HS-27A (cell line): ENCODE measurements around the gene KIF2B.
"Not testable (repeated sequence)": the region's sequence is repeated elsewhere in the genome, so short reads cannot be mapped to it uniquely, and the experiment has no call there.

Experiments used
- DNase-seq: peaks from one replicate; pipeline ENCODE4 v3.0.0-alpha.2; 2012; ENCODE audit warnings: low read depth, missing footprints

Gene KIF2B

DNA sequence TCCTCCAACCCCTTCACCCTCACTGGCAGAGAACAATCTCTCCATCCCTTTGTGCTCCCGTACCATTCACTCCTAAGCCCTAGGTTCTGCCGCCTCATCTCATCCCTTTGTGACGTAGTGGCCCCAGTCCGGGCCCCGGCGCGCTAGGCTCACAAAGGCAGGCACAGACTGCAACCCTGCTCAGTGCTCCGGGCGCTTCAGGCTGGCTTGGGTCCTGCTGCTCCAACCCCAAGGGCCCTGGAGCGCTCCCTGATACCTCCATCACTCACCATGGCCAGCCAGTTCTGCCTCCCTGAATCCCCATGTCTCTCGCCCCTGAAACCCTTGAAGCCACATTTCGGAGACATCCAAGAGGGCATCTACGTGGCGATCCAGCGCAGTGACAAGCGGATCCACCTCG lies at the start of gene KIF2B:
Gene KIF2B (plus strand): TSS at position 164 of the 400 bp plus-strand sequence. CDS start 107 bp downstream, at position 271.
- DNase-seq, result no peak

GRCh38 chr17:53780320-53780719 lies 42.4 kb upstream of the KIF2B start:
- DNase-seq, result no peak

DNA sequence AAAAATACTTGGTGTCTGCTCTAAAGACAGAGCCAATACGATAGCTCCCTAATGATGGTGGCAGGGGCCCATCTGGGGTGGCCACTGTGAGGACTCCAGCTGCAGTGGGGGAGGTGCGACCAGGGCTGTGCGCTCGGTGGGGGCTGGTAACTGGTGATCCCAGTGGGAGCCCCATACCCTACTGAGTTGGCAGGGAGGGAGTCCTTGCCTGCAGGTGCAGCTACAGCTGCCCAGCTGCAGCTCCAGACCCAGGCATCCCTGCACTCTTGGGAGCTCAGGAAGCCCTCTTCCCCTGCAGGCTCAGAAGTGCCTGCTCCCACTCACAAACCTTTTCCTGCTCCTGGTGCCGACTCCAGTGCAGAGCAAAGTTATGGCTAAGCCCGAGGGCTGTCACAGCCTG lies 31.2 kb upstream of the KIF2B start:
- no peak for DNase-seq

- DNase-seq, result no peak
Measured at GRCh38 chr17:53792451-53792850, 30.3 kb upstream of the KIF2B start.

DNA sequence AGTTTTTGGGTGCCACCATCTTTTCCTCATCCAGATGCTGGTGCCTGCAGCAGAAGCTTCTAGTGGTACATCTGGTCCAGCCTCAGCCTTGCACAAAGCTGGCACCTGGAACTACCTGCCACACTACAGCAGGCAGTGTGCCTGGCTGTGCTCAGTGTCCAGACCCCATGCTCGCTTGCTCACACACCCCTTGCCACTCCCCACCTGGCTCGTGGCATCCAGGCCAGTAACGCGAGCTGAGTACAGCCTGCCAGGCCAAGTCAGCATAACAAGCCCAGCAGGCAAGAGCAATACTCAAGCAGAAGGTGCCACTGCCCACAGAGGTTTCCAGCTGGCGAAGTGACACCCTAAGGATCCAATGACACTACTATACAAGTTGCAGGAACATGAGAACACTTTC lies 29.7 kb upstream of the KIF2B start:
- no peak for DNase-seq

GRCh38 chr17:53794875-53795274 lies 27.9 kb upstream of the KIF2B start:
- no peak for DNase-seq

- DNase-seq, result no peak
Measured at GRCh38 chr17:53796642-53797041, 26.1 kb upstream of the KIF2B start.

DNA sequence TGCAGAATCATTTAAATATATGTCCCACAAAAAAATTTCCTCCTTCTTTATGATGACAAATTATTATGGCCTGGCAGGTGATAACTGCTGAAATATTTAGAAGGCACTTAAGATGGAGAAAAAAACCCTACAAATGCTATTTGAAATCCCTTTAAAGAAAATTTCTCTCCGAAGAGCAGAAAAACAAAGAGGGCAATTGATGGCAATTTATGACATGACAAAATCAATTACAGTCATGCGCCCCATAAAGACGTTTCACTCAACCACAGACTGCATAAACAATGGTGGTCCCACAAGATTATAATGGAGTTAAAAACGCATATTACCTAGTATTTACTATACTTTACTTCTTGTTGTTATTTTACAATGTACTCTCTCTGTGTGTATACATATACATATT lies 25.2 kb upstream of the KIF2B start:
- DNase-seq, result no peak

GRCh38 chr17:53804437-53804836 lies 18.3 kb upstream of the KIF2B start:
- no peak for DNase-seq

DNA sequence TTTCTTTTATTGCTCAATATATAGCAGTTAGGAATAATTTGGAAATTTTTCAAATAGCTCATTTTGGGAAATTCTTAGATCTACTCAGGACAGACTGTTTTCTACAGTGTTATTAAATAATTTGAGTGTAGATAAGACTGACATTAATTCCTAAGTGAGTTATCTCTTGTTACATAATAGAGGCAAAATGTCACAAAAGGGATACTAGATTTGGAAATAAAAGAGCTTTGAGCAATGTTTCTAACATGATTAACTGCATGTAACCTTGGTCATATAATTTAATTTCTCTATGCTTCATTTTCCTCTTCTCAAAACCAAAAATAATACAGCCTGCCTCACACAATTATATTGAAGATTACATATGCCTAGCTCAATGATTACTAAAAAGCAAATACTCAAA lies 16.3 kb upstream of the KIF2B start:
- no peak for DNase-seq

GRCh38 chr17:53807286-53807685 lies 15.4 kb upstream of the KIF2B start:
- DNase-seq, result no peak

DNA sequence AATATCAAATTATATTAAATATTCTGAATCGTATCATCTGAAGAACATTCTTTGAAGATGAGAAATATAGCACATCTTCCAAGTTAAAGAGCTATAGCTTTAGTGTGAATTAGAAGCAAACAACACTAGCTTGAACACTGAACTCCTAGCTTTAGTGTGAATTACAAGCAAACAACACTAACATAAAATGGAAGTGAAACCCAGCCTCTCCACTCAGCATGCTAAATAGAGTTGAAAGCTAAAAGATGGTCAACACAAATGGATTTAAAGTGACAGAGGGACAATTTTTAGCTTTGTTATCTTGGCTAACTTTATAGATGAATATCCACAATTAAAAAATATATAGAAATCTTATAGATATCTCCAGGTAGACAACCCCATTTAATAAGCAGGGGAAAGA lies 4.5 kb upstream of the KIF2B start:
- no peak for DNase-seq

GRCh38 chr17:53818929-53819328 lies 3.8 kb upstream of the KIF2B start:
- DNase-seq, result no peak

GRCh38 chr17:53819956-53820355 lies 2.8 kb upstream of the KIF2B start:
- no peak for DNase-seq

DNA sequence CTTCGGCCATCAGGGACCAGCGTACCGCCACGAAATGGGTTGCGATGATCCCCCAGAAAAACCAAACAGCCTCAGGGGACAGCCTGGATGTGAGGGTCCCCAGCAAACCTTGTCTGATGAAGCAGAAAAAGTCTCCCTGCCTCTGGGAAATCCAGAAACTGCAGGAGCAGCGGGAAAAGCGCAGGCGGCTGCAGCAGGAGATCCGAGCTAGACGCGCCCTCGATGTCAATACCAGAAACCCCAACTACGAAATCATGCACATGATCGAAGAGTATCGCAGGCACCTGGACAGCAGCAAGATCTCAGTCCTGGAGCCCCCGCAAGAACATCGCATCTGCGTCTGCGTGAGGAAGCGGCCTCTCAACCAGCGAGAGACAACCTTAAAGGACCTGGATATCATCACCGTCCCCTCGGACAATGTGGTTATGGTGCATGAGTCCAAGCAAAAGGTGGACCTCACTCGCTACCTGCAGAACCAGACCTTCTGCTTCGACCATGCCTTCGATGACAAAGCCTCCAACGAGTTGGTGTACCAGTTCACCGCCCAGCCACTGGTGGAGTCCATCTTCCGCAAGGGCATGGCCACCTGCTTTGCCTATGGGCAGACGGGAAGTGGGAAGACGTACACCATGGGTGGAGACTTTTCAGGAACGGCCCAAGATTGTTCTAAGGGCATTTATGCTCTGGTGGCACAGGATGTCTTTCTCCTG lies 769 bp downstream of the KIF2B start:
- DNase-seq, result no peak

DNA sequence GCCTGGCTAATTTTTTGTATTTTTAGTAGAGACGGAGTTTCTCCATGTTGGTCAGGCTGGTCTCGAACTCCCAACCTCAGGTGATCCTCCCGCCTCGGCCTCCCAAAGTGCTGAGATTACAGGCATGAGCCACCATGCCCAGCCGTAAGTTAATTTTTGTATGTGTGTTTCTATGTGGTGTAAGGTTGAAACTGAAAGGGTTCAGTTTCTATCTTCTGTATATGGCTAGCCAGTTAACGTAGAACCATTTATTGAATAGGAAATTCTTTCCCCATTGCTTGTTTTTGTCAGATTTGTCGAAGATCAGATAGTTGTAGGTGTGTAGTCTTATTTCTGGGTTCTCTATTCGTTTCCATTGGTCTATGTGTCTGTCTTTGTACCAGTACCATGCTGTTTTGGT lies 12.0 kb downstream of the KIF2B start:
- DNase-seq, result not testable (repeated sequence)

DNA sequence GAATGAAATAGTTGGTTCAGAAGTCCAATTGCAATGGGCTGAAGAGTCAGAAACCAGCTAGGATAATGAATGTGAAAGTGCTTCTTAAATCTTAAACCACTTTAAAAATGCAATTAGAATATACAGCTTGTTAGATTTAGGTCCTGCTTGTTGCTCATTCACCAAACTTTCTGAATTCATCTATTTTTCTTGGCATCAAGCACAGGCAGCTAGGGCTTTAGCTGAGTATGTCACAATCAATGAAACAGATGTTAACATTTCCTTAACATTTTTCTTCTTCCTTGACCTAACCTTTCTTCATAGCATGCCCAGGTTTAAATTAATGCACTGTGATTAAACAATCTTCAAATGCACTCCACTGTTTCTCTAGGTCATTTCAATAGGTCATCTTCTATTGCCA lies 14.4 kb downstream of the KIF2B start:
- DNase-seq, result no peak

DNA sequence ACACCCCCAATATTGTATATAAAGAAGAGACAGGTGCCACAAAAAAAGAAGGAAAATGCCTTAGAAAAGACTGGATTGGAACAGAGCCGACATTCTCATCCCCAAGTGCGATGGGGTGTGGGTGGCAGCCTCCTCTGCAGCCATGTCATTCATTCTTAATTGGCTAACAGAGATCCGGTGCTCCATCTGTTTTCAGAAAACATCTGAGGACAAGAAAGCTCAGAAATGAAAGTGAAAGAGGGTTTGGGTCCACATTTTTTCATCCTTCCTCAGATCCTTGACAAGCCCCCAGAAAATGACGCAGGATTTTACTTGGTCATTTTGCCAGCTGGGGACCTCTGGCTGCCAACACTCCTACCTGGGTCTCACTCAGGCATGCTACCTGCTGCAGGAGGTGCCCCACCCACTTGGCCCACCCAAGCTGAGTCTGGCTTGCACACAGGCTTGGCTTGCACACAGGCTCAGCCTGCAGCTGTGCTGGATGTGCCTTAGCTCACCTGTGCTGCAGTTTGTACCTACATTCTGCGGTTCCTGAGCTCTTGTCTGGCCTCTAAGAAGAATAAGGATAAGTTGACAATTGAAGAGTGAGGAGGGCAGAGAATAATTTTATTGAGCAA lies 21.9 kb downstream of the KIF2B start:
- DNase-seq, result no peak

GRCh38 chr17:53871128-53871527 lies 48.4 kb downstream of the KIF2B start:
- DNase-seq, result not testable (repeated sequence)
